PC-3 (cell line): ENCODE results near the gene POLD2.

Source experiments
- EZH2 ChIP-seq: fragments of 300-600 bp; sonication (generic); IDR thresholded peaks from one replicate; pipeline ENCODE4 v1.6.1; 2017; ENCODE audit warnings: antibody characterized with exemption, mild to moderate bottlenecking, low read length; ENCODE audit not compliant: unreplicated experiment
- EZH2phosphoT487 ChIP-seq: fragments of 300-600 bp; sonication (generic); IDR thresholded peaks from 2 replicates; pipeline ENCODE4 v1.6.1; 2018; ENCODE audit warnings: mild to moderate bottlenecking, antibody characterized with exemption, low read length, borderline replicate concordance
- TF ChIP-seq, protein P1 (sequence below): fragments of 300-600 bp; sonication (generic); conservative IDR thresholded peaks from 2 replicates; pipeline ENCODE4 v1.5.1; 2017; ENCODE audit warnings: antibody characterized with exemption, low read depth, mild to moderate bottlenecking, low read length

DNA sequence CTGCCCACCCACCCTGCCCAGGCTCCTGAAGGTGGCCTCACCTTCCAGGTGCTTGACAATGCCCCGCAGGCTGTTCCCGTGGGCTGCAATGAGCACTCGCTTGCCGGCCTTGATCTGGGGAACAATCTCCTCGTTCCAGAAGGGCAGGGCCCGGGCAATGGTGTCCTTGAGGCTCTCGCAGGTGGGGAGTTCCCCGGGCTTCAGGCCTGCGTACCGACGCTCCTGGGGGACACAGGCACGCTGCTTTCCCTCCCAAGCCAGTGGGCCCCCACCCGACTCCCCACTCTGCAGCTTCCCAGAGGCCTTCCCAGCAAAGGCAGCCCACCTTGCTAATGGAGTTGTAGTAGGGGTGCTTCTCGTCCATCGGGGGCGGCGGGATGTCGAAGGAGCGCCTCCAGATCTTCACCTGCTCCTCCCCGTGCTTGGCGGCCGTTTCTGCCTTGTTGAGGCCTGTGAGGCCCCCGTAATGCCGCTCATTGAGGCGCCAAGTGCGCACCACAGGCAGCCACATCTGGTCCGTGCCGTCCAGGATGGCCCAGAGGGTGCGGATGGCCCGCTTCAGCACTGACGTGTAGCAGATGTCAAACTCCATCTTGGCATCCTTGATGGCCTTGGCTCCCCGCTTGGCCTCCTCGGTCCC is 58.4 kb downstream of the POLD2 start:
- TF ChIP-seq EZH2 (no peak), EZH2phosphoT487 (no peak)
- TF ChIP-seq, protein P1, sequence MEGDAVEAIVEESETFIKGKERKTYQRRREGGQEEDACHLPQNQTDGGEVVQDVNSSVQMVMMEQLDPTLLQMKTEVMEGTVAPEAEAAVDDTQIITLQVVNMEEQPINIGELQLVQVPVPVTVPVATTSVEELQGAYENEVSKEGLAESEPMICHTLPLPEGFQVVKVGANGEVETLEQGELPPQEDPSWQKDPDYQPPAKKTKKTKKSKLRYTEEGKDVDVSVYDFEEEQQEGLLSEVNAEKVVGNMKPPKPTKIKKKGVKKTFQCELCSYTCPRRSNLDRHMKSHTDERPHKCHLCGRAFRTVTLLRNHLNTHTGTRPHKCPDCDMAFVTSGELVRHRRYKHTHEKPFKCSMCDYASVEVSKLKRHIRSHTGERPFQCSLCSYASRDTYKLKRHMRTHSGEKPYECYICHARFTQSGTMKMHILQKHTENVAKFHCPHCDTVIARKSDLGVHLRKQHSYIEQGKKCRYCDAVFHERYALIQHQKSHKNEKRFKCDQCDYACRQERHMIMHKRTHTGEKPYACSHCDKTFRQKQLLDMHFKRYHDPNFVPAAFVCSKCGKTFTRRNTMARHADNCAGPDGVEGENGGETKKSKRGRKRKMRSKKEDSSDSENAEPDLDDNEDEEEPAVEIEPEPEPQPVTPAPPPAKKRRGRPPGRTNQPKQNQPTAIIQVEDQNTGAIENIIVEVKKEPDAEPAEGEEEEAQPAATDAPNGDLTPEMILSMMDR: no peak
